ENCODE data around the gene CCDC78.
"Not testable (repeated sequence)": the region's sequence is repeated elsewhere in the genome, so short reads cannot be mapped to it uniquely, and the experiment has no call there.

Gene CCDC78

GRCh38 chr16:764184-764750 lies 38.0 kb upstream of the CCDC78 start:
- Mint-ChIP-seq H3K27me3 (peaks cover 2% of the 10 kb centered on the region), H3K4me3 (no peak overlapping the region), H3K27ac (no peak overlapping the region), H3K36me3 (no peaks in the 10 kb centered on the region), H3K9me3 (ENCODE audit: low read depth) (no peaks in the 10 kb centered on the region), H3K4me1 (ENCODE audit: low read depth) (no peaks in the 10 kb centered on the region)

- Mint-ChIP-seq H3K27me3 (peaks cover 2% of the 10 kb centered on the region), H3K4me3 (no peak overlapping the region), H3K4me1 (ENCODE audit: low read depth) (no peaks in the 10 kb centered on the region), H3K27ac (no peak overlapping the region), H3K9me3 (ENCODE audit: low read depth) (no peaks in the 10 kb centered on the region), H3K36me3 (no peaks in the 10 kb centered on the region)
Measured at GRCh38 chr16:763369-764183, 37.3 kb upstream of the CCDC78 start.

GRCh38 chr16:762595-763268 lies 36.5 kb upstream of the CCDC78 start:
- H3K4me1 Mint-ChIP-seq (ENCODE audit: low read depth), result no peaks in the 10 kb centered on the region
- H3K27me3 Mint-ChIP-seq, result peaks cover 3% of the 10 kb centered on the region
- no peak overlapping the region for H3K27ac Mint-ChIP-seq
- H3K9me3 Mint-ChIP-seq (ENCODE audit: low read depth), result no peaks in the 10 kb centered on the region
- H3K36me3 Mint-ChIP-seq, result no peaks in the 10 kb centered on the region
- no peak overlapping the region for H3K4me3 Mint-ChIP-seq

GRCh38 chr16:761625-762513 lies 35.6 kb upstream of the CCDC78 start:
- Mint-ChIP-seq H3K27me3 (peaks cover 6% of the 10 kb centered on the region), H3K4me1 (ENCODE audit: low read depth) (no peaks in the 10 kb centered on the region), H3K36me3 (no peaks in the 10 kb centered on the region), H3K27ac (no peak overlapping the region), H3K9me3 (ENCODE audit: low read depth) (no peaks in the 10 kb centered on the region), H3K4me3 (no peak overlapping the region)

- H3K27me3 Mint-ChIP-seq, result peaks cover 6% of the 10 kb centered on the region
- no peaks in the 10 kb centered on the region for H3K9me3 Mint-ChIP-seq (ENCODE audit: low read depth)
- no peaks in the 10 kb centered on the region for H3K36me3 Mint-ChIP-seq
- no peak within 1 kb of the TSS for H3K27ac Mint-ChIP-seq
- H3K4me1 Mint-ChIP-seq (ENCODE audit: low read depth), result no peaks in the 10 kb centered on the region
- no peak within 1 kb of the TSS for H3K4me3 Mint-ChIP-seq
Measured at GRCh38 chr16:760545-761343, 34.5 kb upstream of the CCDC78 start, which contains the start of gene MSLN. Gene MSLN (plus strand): TSS chr16:760734. CDS start chr16:762681, 1,947 bp downstream.

- Mint-ChIP-seq H3K4me3 (no peak overlapping the region), H3K9me3 (ENCODE audit: low read depth) (no peaks in the 10 kb centered on the region), H3K27ac (no peak overlapping the region), H3K4me1 (ENCODE audit: low read depth) (no peaks in the 10 kb centered on the region), H3K36me3 (no peaks in the 10 kb centered on the region), H3K27me3 (peaks cover 6% of the 10 kb centered on the region)
Measured at GRCh38 chr16:760065-760464, 33.8 kb upstream of the CCDC78 start.

GRCh38 chr16:759110-759910 lies 33.1 kb upstream of the CCDC78 start:
- no peak overlapping the region for H3K27ac Mint-ChIP-seq

GRCh38 chr16:756428-756827 lies 30.2 kb upstream of the CCDC78 start:
- Mint-ChIP-seq H3K9me3 (ENCODE audit: low read depth) (no peaks in the 10 kb centered on the region), H3K27ac (no peak overlapping the region), H3K4me1 (ENCODE audit: low read depth) (no peaks in the 10 kb centered on the region), H3K36me3 (no peaks in the 10 kb centered on the region), H3K27me3 (peaks cover 6% of the 10 kb centered on the region), H3K4me3 (no peak overlapping the region)

More at GRCh38 chr16:759110-759910, 33.1 kb upstream of the CCDC78 start:
- Mint-ChIP-seq H3K27me3 (peaks cover 6% of the 10 kb centered on the region), H3K9me3 (ENCODE audit: low read depth) (no peaks in the 10 kb centered on the region), H3K36me3 (no peaks in the 10 kb centered on the region), H3K4me1 (ENCODE audit: low read depth) (no peaks in the 10 kb centered on the region), H3K4me3 (no peak overlapping the region)

- Mint-ChIP-seq H3K27me3 (peaks cover 4% of the 10 kb centered on the region), H3K27ac (no peak overlapping the region), H3K9me3 (ENCODE audit: low read depth) (no peaks in the 10 kb centered on the region), H3K4me3 (no peak overlapping the region), H3K36me3 (no peaks in the 10 kb centered on the region), H3K4me1 (ENCODE audit: low read depth) (no peaks in the 10 kb centered on the region)
Measured at GRCh38 chr16:754656-755055, 28.4 kb upstream of the CCDC78 start.

GRCh38 chr16:754121-754607 lies 27.9 kb upstream of the CCDC78 start:
- not testable (repeated sequence) for H3K36me3 Mint-ChIP-seq; H3K27me3 Mint-ChIP-seq; H3K9me3 Mint-ChIP-seq (ENCODE audit: low read depth); H3K4me1 Mint-ChIP-seq (ENCODE audit: low read depth); H3K27ac Mint-ChIP-seq; H3K4me3 Mint-ChIP-seq

- H3K36me3 Mint-ChIP-seq, result no peaks in the 10 kb centered on the region
- H3K27ac Mint-ChIP-seq, result no peak overlapping the region
- no peaks in the 10 kb centered on the region for H3K4me1 Mint-ChIP-seq (ENCODE audit: low read depth)
- no peak overlapping the region for H3K4me3 Mint-ChIP-seq
- H3K9me3 Mint-ChIP-seq (ENCODE audit: low read depth), result no peaks in the 10 kb centered on the region
- H3K27me3 Mint-ChIP-seq, result no peaks in the 10 kb centered on the region
Measured at GRCh38 chr16:752007-752312, 25.7 kb upstream of the CCDC78 start.

GRCh38 chr16:751152-752006 lies 25.1 kb upstream of the CCDC78 start:
- Mint-ChIP-seq H3K4me3 (no peak overlapping the region), H3K27ac (no peak overlapping the region), H3K9me3 (ENCODE audit: low read depth) (no peaks in the 10 kb centered on the region), H3K27me3 (no peaks in the 10 kb centered on the region), H3K4me1 (ENCODE audit: low read depth) (no peaks in the 10 kb centered on the region), H3K36me3 (no peaks in the 10 kb centered on the region)

- no peak overlapping the region for H3K4me3 Mint-ChIP-seq
- H3K9me3 Mint-ChIP-seq (ENCODE audit: low read depth), result no peaks in the 10 kb centered on the region
- no peaks in the 10 kb centered on the region for H3K4me1 Mint-ChIP-seq (ENCODE audit: low read depth)
- H3K27me3 Mint-ChIP-seq, result no peaks in the 10 kb centered on the region
- H3K36me3 Mint-ChIP-seq, result no peaks in the 10 kb centered on the region
- no peak overlapping the region for H3K27ac Mint-ChIP-seq
Measured at GRCh38 chr16:750485-750884, 24.2 kb upstream of the CCDC78 start.

Data from activated naive CD8-positive, alpha-beta T cell (primary cell).